Stimulated activated CD8-positive, alpha-beta memory T cell treated with anti-CD3 and anti-CD28 coated beads, Interleukin-4, amount 100 ng/mL, for 48 hours (primary cell): ENCODE results near the gene CNGA4.
A peak's percentile ranks its signal among the peaks of the same experiment; 100 is the strongest.
"Not testable (repeated sequence)": the region's sequence is repeated elsewhere in the genome, so short reads cannot be mapped to it uniquely, and the experiment has no call there.

Source experiments
- DNase-seq: peaks from one replicate; pipeline ENCODE4 v3.0.0-alpha.2; 2020

Gene CNGA4

GRCh38 chr11:6228520-6228919 lies 10.4 kb upstream of the CNGA4 start:
- DNase-seq, result no peak

DNA sequence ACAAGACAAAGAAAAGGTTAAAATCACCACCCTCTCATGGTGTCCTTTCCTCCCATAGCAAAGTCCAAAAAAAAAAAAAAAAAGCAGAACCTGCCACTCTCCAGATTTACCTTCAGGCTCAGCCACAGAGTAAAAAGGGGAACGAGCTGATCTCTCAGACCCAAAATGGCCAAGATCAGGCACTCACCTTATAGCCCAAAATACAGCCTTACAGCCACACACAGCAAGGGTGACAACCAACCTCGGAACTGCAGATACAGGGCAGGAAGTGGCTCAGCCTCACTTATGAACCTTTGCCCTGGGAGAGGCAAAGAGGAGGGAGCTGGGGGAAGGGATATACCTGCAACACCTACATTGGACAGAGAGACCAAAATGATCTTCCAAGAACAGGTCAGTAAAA lies 9.0 kb upstream of the CNGA4 start:
- no peak for DNase-seq

- DNase-seq, result no peak
Measured at GRCh38 chr11:6232899-6233298, 6.0 kb upstream of the CNGA4 start.

DNA sequence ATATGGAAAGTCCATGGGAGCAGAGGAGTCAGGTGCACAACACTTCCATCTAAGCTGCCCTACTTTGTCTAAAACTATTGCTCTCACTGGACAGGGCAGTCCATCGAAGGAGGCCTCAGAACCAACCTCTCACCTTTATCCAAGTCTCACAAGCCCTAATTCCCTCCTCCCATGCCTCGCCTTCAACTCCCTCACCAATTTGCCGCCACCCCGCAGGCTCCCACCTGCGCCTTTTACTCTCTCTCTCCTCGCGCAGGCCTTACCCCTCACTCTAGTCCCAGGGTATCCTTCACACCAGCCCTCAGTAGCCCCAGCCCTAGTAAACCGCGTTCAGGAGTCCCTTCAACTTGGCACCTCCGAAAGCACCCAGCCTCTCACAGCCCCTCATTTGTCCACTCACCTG lies 4.9 kb upstream of the CNGA4 start:
- DNase-seq, result no peak

- peak; percentile 99 for DNase-seq
Measured at GRCh38 chr11:6234387-6235107, 4.3 kb upstream of the CNGA4 start, which contains the start of gene FHIP1B. FHIP1B (minus strand) TSS chr11:6234636; CDS start chr11:6224516, 10,120 bp downstream.

DNA sequence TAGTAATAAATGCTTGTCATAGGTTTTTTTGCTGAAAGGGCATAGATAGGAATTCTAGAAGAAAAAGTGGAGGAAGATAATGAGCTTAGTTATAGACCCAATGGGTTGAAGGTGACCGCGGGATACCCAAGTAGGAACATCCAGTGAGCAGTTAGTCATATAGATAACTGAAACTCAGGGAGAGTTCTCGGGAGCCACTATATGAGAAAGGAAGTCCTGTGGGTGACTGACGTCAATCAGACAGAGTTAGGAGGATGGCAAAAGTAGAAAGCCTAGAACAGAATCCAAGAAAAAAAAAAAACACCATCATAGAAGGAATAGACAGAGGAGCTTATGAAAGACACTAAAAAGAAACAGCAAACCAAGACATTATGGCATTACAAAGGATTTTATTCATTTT lies 1.6 kb upstream of the CNGA4 start:
- no peak for DNase-seq

GRCh38 chr11:6237761-6238302 lies 1.1 kb upstream of the CNGA4 start:
- no peak for DNase-seq

DNA sequence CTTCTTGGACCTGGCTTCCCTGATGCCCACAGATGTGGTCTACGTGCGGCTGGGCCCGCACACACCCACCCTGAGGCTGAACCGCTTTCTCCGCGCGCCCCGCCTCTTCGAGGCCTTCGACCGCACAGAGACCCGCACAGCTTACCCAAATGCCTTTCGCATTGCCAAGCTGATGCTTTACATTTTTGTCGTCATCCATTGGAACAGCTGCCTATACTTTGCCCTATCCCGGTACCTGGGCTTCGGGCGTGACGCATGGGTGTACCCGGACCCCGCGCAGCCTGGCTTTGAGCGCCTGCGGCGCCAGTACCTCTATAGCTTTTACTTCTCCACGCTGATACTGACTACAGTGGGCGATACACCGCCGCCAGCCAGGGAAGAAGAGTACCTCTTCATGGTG lies 1.2 kb downstream of the CNGA4 start:
- DNase-seq, result no peak

- no peak for DNase-seq
Measured at GRCh38 chr11:6240781-6241180, 1.9 kb downstream of the CNGA4 start.

DNA sequence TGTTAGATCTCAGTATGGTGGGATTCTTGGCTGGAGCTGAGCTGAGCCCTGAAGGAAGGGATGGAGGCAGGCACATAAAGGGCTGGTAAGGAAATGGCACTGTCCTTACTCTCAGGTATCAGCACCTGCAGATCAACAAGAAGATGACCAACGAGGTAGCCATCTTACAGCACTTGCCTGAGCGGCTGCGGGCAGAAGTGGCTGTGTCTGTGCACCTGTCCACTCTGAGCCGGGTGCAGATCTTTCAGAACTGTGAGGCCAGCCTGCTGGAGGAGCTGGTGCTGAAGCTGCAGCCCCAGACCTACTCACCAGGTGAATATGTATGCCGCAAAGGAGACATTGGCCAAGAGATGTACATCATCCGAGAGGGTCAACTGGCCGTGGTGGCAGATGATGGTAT lies 2.4 kb downstream of the CNGA4 start:
- DNase-seq, result no peak

GRCh38 chr11:6245536-6245935 lies 6.6 kb downstream of the CNGA4 start:
- DNase-seq, result no peak

GRCh38 chr11:6248248-6248647 lies 9.4 kb downstream of the CNGA4 start:
- no peak for DNase-seq

DNA sequence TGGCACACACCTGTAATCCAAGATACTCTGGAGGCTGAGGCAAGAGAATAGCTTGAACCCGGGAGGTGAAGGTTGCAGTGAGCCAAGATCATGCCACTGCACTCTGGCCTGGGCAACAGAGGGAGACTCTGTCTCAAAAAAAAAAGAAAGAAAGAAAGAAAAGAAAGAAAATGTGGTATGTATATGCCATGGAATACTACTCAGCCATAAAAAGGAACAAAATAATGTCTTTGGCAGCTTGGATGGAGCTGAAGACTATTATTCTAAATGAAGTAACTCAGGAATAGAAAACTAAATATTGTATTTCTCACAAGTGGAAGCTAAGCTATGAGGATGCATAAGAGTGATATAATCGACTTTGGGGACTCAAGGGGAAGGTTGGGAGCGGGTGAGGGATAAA lies 10.0 kb downstream of the CNGA4 start:
- not testable (repeated sequence) for DNase-seq

GRCh38 chr11:6249770-6250555 lies 11.1 kb downstream of the CNGA4 start:
- DNase-seq, result no peak

- DNase-seq, result peak; percentile 78
Measured at GRCh38 chr11:6251120-6251733, 12.3 kb downstream of the CNGA4 start.

DNA sequence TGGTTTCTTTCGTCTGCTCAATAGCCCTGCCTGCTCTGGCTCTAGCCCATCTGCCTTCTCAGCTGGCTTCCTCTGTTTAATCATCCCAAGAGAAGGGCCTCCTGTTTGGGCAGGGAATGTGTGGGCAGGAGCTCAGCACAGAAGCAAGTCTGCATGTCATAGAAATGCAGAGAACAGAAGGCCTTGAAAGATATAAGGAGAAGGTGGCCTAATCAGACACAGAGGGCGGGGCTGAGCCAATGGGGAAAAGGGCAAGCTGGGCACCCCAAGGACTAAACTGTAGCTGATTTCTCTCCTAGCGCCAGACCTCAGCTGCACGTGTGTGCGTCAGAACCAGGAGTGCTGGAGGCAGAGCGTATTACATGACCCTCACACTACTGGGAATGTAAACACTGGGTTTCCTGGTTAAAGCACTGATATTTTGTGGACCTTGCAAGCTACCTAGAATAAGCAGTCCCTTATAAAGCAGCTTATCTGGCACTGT lies 13.1 kb downstream of the CNGA4 start:
- no peak for DNase-seq

GRCh38 chr11:6253197-6253596 lies 14.3 kb downstream of the CNGA4 start:
- DNase-seq, result no peak

GRCh38 chr11:6258141-6258540 lies 19.3 kb downstream of the CNGA4 start:
- no peak for DNase-seq

- no peak for DNase-seq
Measured at GRCh38 chr11:6258571-6259081, 19.7 kb downstream of the CNGA4 start.

DNA sequence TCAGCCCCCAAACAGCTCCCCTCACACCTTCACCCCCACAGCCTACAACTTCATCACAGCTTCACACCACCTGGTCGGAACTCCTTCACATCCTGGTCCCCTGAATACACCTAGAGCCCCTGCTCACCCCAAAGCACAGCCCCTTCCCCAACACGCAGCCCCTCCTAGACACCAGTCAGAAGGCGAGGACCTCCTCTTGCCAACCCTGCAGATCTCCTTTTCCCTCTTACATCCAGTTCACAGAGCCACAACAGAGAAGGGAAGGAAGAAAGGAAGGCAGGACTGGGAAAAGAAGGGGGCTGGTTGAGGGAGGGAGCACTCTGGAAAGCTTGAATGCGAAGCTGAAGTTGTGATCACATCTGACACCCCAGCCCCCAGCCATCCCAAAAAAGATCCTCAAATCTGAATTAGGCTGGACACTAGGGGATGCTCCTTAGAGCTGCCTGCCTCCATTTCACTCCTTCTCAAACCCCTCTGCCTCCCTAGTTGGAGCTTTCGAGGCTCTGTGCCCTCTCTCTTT lies 21.4 kb downstream of the CNGA4 start:
- DNase-seq, result no peak

- DNase-seq, result no peak
Measured at GRCh38 chr11:6263662-6264061, 24.8 kb downstream of the CNGA4 start.

GRCh38 chr11:6268820-6269219 lies 29.9 kb downstream of the CNGA4 start:
- no peak for DNase-seq

GRCh38 chr11:6269994-6270393 lies 31.1 kb downstream of the CNGA4 start:
- DNase-seq, result no peak
